ENCODE measurements around the gene SCUBE2. TPM values are rescaled to one million over a fixed set of nuclear protein-coding genes. Genes with fewer than 3 reads are reported as not detected.

Gene SCUBE2
- 4.7 TPM for total RNA-seq

- no peak for DNase-seq
Measured at GRCh38 chr11:9091044-9091922, at the start of gene SCUBE2. Gene SCUBE2 (minus strand): TSS chr11:9091599. CDS start chr11:9091528, 71 bp downstream.

- no peak for DNase-seq
Measured at GRCh38 chr11:9141186-9141585, 49.8 kb upstream of the SCUBE2 start.

- DNase-seq: no peak
Measured at GRCh38 chr11:9139628-9140357, 48.4 kb upstream of the SCUBE2 start.

- DNase-seq: no peak
Measured at GRCh38 chr11:9138612-9139579, 47.5 kb upstream of the SCUBE2 start.

GRCh38 chr11:9138133-9138453 is 46.7 kb upstream of the SCUBE2 start:
- DNase-seq: no peak

- peak; percentile 56 for DNase-seq
Measured at GRCh38 chr11:9137293-9138132, 46.1 kb upstream of the SCUBE2 start.

- no peak for DNase-seq
Measured at GRCh38 chr11:9136741-9137140, 45.3 kb upstream of the SCUBE2 start.

GRCh38 chr11:9133956-9134355 is 42.6 kb upstream of the SCUBE2 start:
- no peak for DNase-seq

GRCh38 chr11:9132203-9132878 is 40.9 kb upstream of the SCUBE2 start:
- peak; percentile 70 for DNase-seq

GRCh38 chr11:9130297-9130696 is 38.9 kb upstream of the SCUBE2 start:
- no peak for DNase-seq

- DNase-seq: no peak
Measured at GRCh38 chr11:9126636-9127035, 35.2 kb upstream of the SCUBE2 start.

GRCh38 chr11:9125185-9125886 is 33.9 kb upstream of the SCUBE2 start:
- DNase-seq: no peak

GRCh38 chr11:9123595-9124304 is 32.4 kb upstream of the SCUBE2 start:
- DNase-seq: no peak

- DNase-seq: no peak
Measured at GRCh38 chr11:9121469-9121796, 30.0 kb upstream of the SCUBE2 start.

GRCh38 chr11:9120664-9121468 is 29.5 kb upstream of the SCUBE2 start:
- DNase-seq: no peak

- no peak for DNase-seq
Measured at GRCh38 chr11:9118277-9118676, 26.9 kb upstream of the SCUBE2 start.

- DNase-seq: no peak
Measured at GRCh38 chr11:9112075-9112474, 20.7 kb upstream of the SCUBE2 start.

GRCh38 chr11:9109858-9110731 is 18.7 kb upstream of the SCUBE2 start:
- DNase-seq: no peak
